Keratinocyte (primary cell): ENCODE data around the gene DCTN3. TPM values are rescaled to one million over a fixed set of nuclear protein-coding genes. Genes with fewer than 3 reads are reported as not detected.

Experiments used
- DNase-seq: peaks from one replicate; pipeline ENCODE4 v3.0.0-alpha.2; 2011; ENCODE audit warnings: low read depth, missing footprints, low spot score
- FAIRE-seq: peaks from 2 replicates; lab custom pipeline; 2011; peaks lifted over from hg19 to GRCh38; lab: Jason Lieb, UNC
- H2AFZ ChIP-seq: 2 replicates; pipeline ENCODE4 v1.6.0; 2012; ENCODE audit warnings: low read length, control low read depth, inconsistent platforms; ENCODE audit not compliant: control insufficient read depth
- H3K27ac ChIP-seq: 2 replicates; pipeline ENCODE4 v1.5.1; 2011; ENCODE audit warnings: low read length; ENCODE audit not compliant: control insufficient read depth, insufficient read depth
- H3K27me3 ChIP-seq: 3 replicates; pipeline ENCODE4 v1.6.0; 2011; ENCODE audit warnings: low read length; ENCODE audit not compliant: control insufficient read depth, insufficient read depth; ENCODE audit errors: extremely low read depth
- H3K36me3 ChIP-seq, 2 experiments: 2 replicates in 1 of 2; 3 replicates in 1 of 2; pipeline ENCODE4 v1.5.1; 2011; ENCODE audit warnings: low read length in 2 of 2, mild to moderate bottlenecking in 1 of 2; ENCODE audit not compliant: control insufficient read depth in 2 of 2, insufficient read depth in 2 of 2; ENCODE audit errors: extremely low read depth in 1 of 2
- H3K4me1 ChIP-seq: 3 replicates; pipeline ENCODE4 v1.5.1; 2011; ENCODE audit warnings: low read length; ENCODE audit not compliant: control insufficient read depth, insufficient read depth; ENCODE audit errors: extremely low read depth
- H3K4me2 ChIP-seq: 3 replicates; pipeline ENCODE4 v1.6.0; 2011; ENCODE audit warnings: low read depth, low read length; ENCODE audit not compliant: control insufficient read depth, insufficient read depth; ENCODE audit errors: extremely low read depth
- H3K4me3 ChIP-seq, 3 experiments: fragments of 200-600 bp in 1 of 3; sonication (generic) in 1 of 3; 2 replicates in 2 of 3; 3 replicates in 1 of 3; pipeline ENCODE4 v1.5.1; 2011 to 2016; ENCODE audit warnings: low read length in 3 of 3, mild to moderate bottlenecking in 3 of 3, control low read depth in 2 of 3, inconsistent platforms in 1 of 3, low read depth in 1 of 3, mixed read lengths in 1 of 3, mixed run types in 1 of 3, moderate library complexity in 1 of 3; ENCODE audit not compliant: control insufficient read depth in 2 of 3, insufficient read depth in 2 of 3; ENCODE audit errors: extremely low read depth in 1 of 3
- H3K79me2 ChIP-seq: 2 replicates; pipeline ENCODE4 v1.6.0; 2012; ENCODE audit warnings: low read length; ENCODE audit not compliant: control insufficient read depth, insufficient read depth
- H3K9ac ChIP-seq: 3 replicates; pipeline ENCODE4 v1.6.0; 2011; ENCODE audit warnings: low read length; ENCODE audit not compliant: control insufficient read depth, insufficient read depth; ENCODE audit errors: extremely low read depth
- H3K9me1 ChIP-seq: 3 replicates; pipeline ENCODE4 v1.6.0; 2011; ENCODE audit warnings: low read length; ENCODE audit not compliant: control insufficient read depth, insufficient read depth; ENCODE audit errors: extremely low read depth
- H3K9me3 ChIP-seq: 2 replicates; pipeline ENCODE4 v1.5.1; 2012; ENCODE audit warnings: low read depth, low read length; ENCODE audit not compliant: control insufficient read depth
- H4K20me1 ChIP-seq: 3 replicates; pipeline ENCODE4 v1.6.0; 2011; ENCODE audit warnings: low read length; ENCODE audit not compliant: control insufficient read depth, insufficient read depth; ENCODE audit errors: extremely low read depth
- CTCF ChIP-seq, 3 experiments: IDR thresholded peaks in 1 of 3; conservative IDR thresholded peaks in 1 of 3; optimal IDR thresholded peaks in 1 of 3; 2 replicates in 2 of 3; 3 replicates in 1 of 3; pipeline versions ENCODE3 to v1.5.1; 2011; ENCODE audit warnings: low read length in 3 of 3, mild to moderate bottlenecking in 3 of 3, moderate library complexity in 2 of 3, control low read depth in 1 of 3, inconsistent platforms in 1 of 3; ENCODE audit not compliant: insufficient read depth in 2 of 3; ENCODE audit errors: extremely low read depth in 1 of 3
- EZH2 ChIP-seq: IDR thresholded peaks from one replicate; pipeline ENCODE4 v1.6.1; 2012; ENCODE audit warnings: inconsistent platforms, mild to moderate bottlenecking, low read length, moderate library complexity
- dilution Hi-C: fragments of 300-500 bp; cut with MboI; formaldehyde crosslinking; loops from one replicate; pipeline ENCODE4 v1.7.0; 2020; ENCODE audit warnings: low sequenced_read_pairs; ENCODE audit not compliant: extremely low pct_ligation_motif_present
- polyA plus RNA-seq, 5 experiments: library from polyadenylated mRNA; depleted of rRNA in 3 of 5; stranded (reverse) in 3 of 5; stranded (forward) in 1 of 5; unstranded in 1 of 5; fragments of >200 nt; gene quantifications; 1 replicate in 1 of 5; 2 replicates in 3 of 5; 3 replicates in 1 of 5; pipeline versions ENCODE4 v1.2.1 to v1.2.3, GENCODE V29; 2011 to 2012; ENCODE audit warnings: missing spikeins in 2 of 5, low read depth in 1 of 5, low replicate concordance in 1 of 5

DCTN3 gene
- polyA plus RNA-seq, 1 donor (not counting 4 experiments of a cell fraction or from before 2014, with no cell fraction given): 106 TPM

- no peaks in the 10 kb centered on the region for H4K20me1 ChIP-seq
- H3K79me2 ChIP-seq: no peaks in the 10 kb centered on the region
- no peak overlapping the region for H3K9ac ChIP-seq
- no peak overlapping the region for H3K27ac ChIP-seq
- H3K9me3 ChIP-seq: no peaks in the 10 kb centered on the region
- H2AFZ ChIP-seq: no peak overlapping the region
- TF ChIP-seq CTCF (optimal IDR thresholded peaks at IDR 0.05 in 1 of 3, IDR thresholded peaks at IDR 0.05 in 1 of 3, conservative IDR thresholded peaks at IDR 0.05 in 1 of 3; ENCODE audit: extremely low read depth in 1 of 3, insufficient read depth in 2 of 3, low read length in 3 of 3): no peak
- TF ChIP-seq EZH2: no peak
- H3K9me1 ChIP-seq: no peaks in the 10 kb centered on the region
- dilution Hi-C loops: no loop called here
- no peak overlapping the region for H3K4me2 ChIP-seq
- H3K36me3 ChIP-seq: no peaks in the 10 kb centered on the region
- DNase-seq (peak; percentile 82), FAIRE-seq (peak; percentile 84)
- H3K4me3 ChIP-seq: no peak overlapping the region
- H3K4me1 ChIP-seq: peaks cover 51% of the 10 kb centered on the region
- peaks cover 5% of the 10 kb centered on the region for H3K27me3 ChIP-seq
Measured at GRCh38 chr9:34659592-34660253, 39.4 kb upstream of the DCTN3 start.

GRCh38 chr9:34658461-34658860 is 38.2 kb upstream of the DCTN3 start:
- Histone ChIP-seq H3K4me2 (no peak overlapping the region), H3K27ac (no peak overlapping the region), H3K36me3 (no peaks in the 10 kb centered on the region), H3K79me2 (no peaks in the 10 kb centered on the region), H3K4me3 (no peak overlapping the region), H3K27me3 (peaks cover 5% of the 10 kb centered on the region), H2AFZ (no peak overlapping the region), H3K9me1 (no peaks in the 10 kb centered on the region), H3K9me3 (no peaks in the 10 kb centered on the region), H3K9ac (no peak overlapping the region), H3K4me1 (peaks cover 38% of the 10 kb centered on the region), H4K20me1 (no peaks in the 10 kb centered on the region)
- FAIRE-seq (no peak), DNase-seq (no peak)
- dilution Hi-C loops: no loop called here
- no peak for TF ChIP-seq EZH2

GRCh38 chr9:34656992-34657391 is 36.7 kb upstream of the DCTN3 start:
- no peak for FAIRE-seq
- H3K79me2 ChIP-seq: no peaks in the 10 kb centered on the region
- no peak for DNase-seq
- dilution Hi-C loops: no loop called here
- no peaks in the 10 kb centered on the region for H3K9me1 ChIP-seq
- H4K20me1 ChIP-seq: no peaks in the 10 kb centered on the region
- H2AFZ ChIP-seq: no peak overlapping the region
- H3K27ac ChIP-seq: no peak overlapping the region
- no peak for TF ChIP-seq EZH2
- no peaks in the 10 kb centered on the region for H3K36me3 ChIP-seq
- peaks cover 35% of the 10 kb centered on the region for H3K4me1 ChIP-seq
- no peaks in the 10 kb centered on the region for H3K9me3 ChIP-seq
- no peak overlapping the region for H3K4me2 ChIP-seq
- peaks cover 5% of the 10 kb centered on the region for H3K27me3 ChIP-seq
- H3K4me3 ChIP-seq: no peak overlapping the region
- no peak overlapping the region for H3K9ac ChIP-seq
